Germinal center (tissue), 1 donor: ENCODE data around the gene CHPF2.

Experiments used
- DNase-seq: peaks from one replicate; pipeline ENCODE4 v3.0.0; 2012; ENCODE audit warnings: mixed read lengths, low spot score

CHPF2 gene

DNA sequence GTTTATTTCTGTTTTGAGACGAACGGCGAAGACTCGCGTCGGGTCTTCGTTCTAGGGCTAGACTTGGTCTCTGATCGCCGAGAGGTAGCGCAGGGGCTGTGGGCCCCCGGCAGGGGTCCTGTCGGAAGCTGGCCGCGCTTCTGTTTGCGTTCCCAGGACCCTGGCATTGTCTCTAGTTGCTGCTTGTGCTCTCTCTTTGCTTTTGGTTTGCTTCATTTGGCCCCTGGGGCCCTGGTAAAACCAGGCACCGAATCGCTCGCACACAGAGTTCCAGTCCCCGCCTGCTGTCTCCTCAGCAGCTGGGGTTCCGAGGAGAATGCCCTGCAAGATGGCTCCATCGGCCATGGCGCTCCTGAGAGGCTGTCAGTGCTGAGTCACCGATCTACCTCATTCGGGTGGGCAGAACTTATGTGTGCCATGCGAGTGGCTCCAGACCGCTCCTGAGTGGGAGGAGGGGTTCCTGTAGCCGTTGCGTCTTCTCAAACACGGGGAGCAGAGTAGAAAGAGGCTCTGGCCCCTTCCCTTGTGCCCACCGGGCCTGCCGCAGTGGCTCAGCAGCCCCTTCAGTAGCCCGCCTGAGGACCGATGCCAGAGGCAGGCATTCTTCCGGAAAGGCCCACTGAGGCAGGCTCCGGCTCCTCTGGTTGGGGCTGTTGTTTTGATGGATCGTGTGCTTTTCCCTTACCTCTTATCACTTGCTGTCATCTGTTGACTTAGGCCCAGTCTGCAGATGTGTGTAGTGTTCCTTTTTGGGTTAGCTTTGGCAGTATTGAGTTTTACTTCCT, 826 bp downstream of the CHPF2 start:
- peak; percentile 58 for DNase-seq

DNA sequence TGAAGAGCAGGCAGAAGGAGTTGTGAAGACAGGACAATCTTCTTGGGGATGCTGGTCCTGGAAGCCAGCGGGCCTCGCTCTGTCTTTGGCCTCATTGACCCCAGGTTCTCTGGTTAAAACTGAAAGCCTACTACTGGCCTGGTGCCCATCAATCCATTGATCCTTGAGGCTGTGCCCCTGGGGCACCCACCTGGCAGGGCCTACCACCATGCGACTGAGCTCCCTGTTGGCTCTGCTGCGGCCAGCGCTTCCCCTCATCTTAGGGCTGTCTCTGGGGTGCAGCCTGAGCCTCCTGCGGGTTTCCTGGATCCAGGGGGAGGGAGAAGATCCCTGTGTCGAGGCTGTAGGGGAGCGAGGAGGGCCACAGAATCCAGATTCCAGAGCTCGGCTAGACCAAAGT, 1.5 kb downstream of the CHPF2 start:
- no peak for DNase-seq

GRCh38 chr7:151235091-151235787, 3.0 kb downstream of the CHPF2 start:
- DNase-seq = no peak

DNA sequence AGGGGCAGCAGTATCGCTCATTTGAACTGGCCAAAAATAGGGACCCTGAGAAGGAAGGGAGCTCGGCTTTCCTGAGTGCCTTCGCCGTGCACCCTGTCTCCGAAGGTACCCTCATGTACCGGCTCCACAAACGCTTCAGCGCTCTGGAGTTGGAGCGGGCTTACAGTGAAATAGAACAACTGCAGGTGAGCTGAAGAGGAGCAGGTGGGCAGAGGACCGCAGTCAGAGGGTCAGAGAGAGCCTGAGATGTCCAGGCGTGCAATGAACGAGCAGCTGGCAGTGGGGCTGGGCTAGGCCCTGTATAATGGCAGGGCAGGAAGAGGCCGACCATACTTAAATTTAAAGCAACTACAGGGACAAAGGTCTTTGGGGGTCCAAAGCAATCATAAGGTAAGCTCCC, 4.1 kb downstream of the CHPF2 start:
- DNase-seq = no peak

- no peak for DNase-seq
Measured at GRCh38 chr7:151237244-151238189, 5.2 kb downstream of the CHPF2 start.

GRCh38 chr7:151238190-151238810, 6.0 kb downstream of the CHPF2 start:
- no peak for DNase-seq

DNA sequence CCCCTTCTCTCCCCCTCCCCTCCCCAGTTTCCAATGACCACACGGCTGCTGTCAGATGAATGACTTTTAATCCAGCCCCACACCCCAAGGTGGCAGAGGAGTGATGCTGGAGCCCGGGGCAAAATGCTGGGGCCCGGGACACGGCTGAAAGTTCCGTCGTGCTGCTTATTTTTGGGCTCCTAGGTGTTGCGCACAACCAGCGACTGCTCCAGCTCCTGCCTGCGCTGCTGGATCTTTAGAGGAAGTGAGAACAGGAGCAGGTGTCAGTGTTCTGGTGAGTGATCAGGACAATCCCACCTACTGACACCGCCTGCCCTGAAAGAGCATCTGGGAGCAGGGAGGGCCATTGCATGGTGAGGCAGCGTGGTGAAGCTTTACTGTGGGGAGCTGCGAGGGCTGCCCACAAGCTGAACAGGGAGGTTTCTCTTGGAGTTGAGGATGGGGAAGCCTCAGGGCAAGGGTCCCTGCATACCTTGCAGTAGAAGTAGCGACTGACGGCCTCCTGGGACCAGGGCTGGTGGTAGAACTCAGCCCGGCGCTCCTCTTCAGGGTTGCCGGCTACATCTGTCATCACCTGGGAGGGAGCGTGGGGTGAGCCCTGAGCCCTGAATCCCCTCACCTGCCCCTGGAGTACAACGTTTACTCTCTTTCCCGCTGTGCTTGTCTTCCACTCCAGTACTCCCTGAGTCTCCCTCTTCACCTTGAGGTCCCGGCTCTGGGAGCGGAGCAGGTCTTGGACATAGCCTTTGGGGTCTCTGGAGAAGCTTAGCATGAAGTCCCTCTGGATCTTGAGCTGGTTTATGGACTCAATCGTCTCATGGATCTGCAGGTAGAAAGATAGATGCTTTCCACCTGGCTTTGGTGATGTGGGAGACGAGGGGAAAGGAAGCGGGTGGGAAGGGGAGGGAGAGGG, 6.9 kb downstream of the CHPF2 start:
- DNase-seq = no peak

GRCh38 chr7:151239837-151240459, 7.7 kb downstream of the CHPF2 start:
- no peak for DNase-seq

GRCh38 chr7:151240536-151240935, 8.3 kb downstream of the CHPF2 start:
- no peak for DNase-seq

GRCh38 chr7:151240942-151241754, 8.9 kb downstream of the CHPF2 start:
- DNase-seq = no peak

- no peak for DNase-seq
Measured at GRCh38 chr7:151241755-151242096, 9.4 kb downstream of the CHPF2 start.

DNA sequence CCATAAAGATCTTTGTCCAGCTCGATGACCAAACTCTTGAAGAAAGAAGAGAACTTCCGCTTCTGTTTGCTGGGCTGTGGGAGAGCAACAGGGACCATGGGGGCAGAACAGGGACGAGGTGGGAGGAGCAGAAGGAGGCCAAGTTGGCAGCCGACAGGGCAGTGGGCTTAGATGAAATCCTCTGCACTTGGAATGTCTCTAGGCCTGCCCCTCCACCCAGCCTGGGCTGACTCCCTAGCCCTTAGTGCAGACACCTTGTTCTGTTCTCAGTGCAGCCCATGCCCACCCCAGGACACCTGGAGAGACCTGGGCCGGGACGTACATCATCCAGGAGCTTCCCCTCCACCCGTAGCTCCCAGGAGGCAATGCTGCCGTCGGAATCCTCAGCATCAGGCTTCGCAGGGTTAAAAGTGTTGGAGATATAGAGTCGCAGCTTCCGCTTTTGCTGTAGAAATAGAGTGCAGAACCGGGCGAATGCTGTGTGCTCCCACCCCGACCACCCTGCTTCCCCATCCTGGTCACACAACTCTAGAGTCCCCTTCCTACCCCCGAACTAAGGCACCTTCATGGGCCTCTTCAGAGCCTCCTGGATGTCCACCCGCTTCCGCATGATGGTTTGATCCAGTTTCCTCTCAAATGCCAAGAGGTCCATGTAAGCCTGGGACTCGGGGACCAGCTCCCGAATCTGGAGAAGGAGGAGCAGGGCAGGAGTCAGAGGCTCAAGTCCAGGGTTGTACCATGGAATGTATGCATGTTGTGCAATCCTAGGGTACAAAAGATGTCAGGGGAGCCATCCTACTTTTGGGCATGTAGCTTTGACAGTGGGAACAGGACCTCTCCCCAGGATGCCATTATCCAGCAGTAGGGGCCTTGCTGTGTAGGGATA, 10.1 kb downstream of the CHPF2 start:
- no peak for DNase-seq

GRCh38 chr7:151243045-151243349, 10.7 kb downstream of the CHPF2 start:
- no peak for DNase-seq

DNA sequence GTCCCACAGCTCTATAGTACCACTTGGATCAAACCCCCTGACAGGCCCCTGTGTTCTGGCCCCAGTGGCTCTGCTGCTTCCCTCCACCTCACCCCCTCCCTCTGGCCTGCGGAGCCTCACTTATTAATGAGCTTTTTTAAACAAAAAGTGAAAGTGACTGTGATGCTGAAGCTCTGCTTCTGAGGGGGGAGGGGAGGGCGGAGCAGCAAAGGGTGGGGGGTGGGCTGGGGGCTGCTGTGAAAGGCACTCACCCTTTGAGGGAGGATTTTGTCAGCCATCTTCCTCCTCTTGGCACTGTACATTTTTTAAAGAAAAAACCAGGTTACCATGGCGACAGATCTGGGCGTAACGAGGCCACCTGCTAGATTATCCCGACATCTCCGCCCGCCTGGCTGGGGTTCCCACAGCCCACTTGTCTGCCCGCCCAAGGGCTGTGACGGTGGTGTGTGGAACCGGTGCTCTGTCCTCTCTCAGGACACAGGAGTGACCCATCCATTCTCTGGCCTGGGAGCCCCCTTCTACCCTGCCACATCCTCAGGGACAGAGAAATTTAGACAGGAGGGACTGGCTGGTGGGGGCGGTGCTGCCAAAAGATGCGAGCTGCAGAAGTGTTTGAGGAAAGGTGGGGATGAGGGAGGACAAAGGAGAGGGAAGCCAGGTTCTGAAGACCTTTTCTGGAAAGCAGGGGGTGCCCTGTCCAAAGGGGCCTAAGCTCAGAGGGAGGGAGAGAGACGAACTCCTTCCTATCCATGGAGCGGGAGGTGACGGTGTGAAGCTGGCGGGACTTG, 11.3 kb downstream of the CHPF2 start:
- DNase-seq = peak; percentile 73

GRCh38 chr7:151244196-151244840, 12.0 kb downstream of the CHPF2 start:
- peak; percentile 74 for DNase-seq

- DNase-seq = no peak
Measured at GRCh38 chr7:151244841-151245346, 12.6 kb downstream of the CHPF2 start.

GRCh38 chr7:151245360-151246101, 13.2 kb downstream of the CHPF2 start:
- peak; percentile 92 for DNase-seq
